SJCRH30 (cell line): ENCODE measurements around the gene S100A16. TPM values are rescaled to one million over a fixed set of nuclear protein-coding genes. Genes with fewer than 3 reads are reported as not detected.
"Not testable (repeated sequence)": the region's sequence is repeated elsewhere in the genome, so short reads cannot be mapped to it uniquely, and the experiment has no call there.

Source experiments
- DNase-seq, 2 experiments: peaks; one replicate each; pipeline ENCODE4 v3.0.0-alpha.2; 2015 to 2020
- H3K27ac ChIP-seq: fragments of 250-450 bp; sonication (Bioruptor Pico); 2 replicates; pipeline ENCODE4 v1.5.1; 2020; ENCODE audit warnings: mild to moderate bottlenecking, moderate library complexity
- H3K27me3 ChIP-seq: fragments of 250-450 bp; sonication (Bioruptor Pico); 2 replicates; pipeline ENCODE4 v1.5.1; 2020; ENCODE audit warnings: mild to moderate bottlenecking, moderate library complexity
- H3K36me3 ChIP-seq: fragments of 250-450 bp; sonication (Bioruptor Pico); 2 replicates; pipeline ENCODE4 v1.5.1; 2020; ENCODE audit warnings: mild to moderate bottlenecking, moderate library complexity
- H3K4me1 ChIP-seq: fragments of 250-450 bp; sonication (Bioruptor Pico); 2 replicates; pipeline ENCODE4 v1.5.1; 2020; ENCODE audit warnings: mild to moderate bottlenecking, moderate library complexity
- H3K4me3 ChIP-seq: fragments of 250-450 bp; sonication (Bioruptor Pico); 2 replicates; pipeline ENCODE4 v1.5.1; 2020; ENCODE audit warnings: mild to moderate bottlenecking, moderate library complexity
- H3K9me3 ChIP-seq: fragments of 250-450 bp; sonication (Bioruptor Pico); replicated peaks from 2 replicates; pipeline ENCODE4 v1.5.1; 2020; ENCODE audit warnings: mild to moderate bottlenecking, moderate library complexity
- total RNA-seq: library from RNA; depleted of rRNA; stranded (reverse); fragments of >200 nt; shearing (Covaris generic); gene quantifications from 2 replicates; pipeline ENCODE4 v1.2.3, GENCODE V29; 2014

S100A16 gene
- total RNA-seq, 1 experiment from 2014 or later = 46.6 TPM

GRCh38 chr1:153598309-153599172 is 14.4 kb downstream of the S100A16 start:
- H3K36me3 ChIP-seq = no peaks in the 10 kb centered on the region
- peaks cover 21% of the 10 kb centered on the region for H3K4me1 ChIP-seq
- H3K27ac ChIP-seq = peak overlapping the region; percentile 84
- DNase-seq = peak; percentile 89 to 95
- H3K27me3 ChIP-seq = no peaks in the 10 kb centered on the region
- H3K9me3 ChIP-seq = no peaks in the 10 kb centered on the region
- no peak overlapping the region for H3K4me3 ChIP-seq

DNA sequence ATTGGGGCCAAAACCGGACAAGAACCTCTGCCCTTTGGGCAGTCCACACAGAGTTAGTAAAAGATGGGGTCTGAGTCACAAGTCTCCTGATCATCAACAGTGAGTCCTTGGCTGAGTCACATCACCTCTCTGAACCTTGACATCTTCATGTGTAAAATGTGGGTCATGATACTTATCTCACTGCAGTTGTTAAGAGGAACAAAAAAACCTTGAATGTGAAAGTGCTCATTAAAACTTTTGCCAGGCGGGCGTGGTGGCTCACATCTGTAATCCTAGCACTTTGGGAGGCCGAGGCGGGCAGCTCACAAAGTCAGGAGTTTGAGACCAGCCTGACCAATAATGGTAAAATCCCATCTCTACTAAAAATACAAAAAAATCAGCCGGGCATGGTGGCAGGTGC is 15.7 kb downstream of the S100A16 start:
- no peaks in the 10 kb centered on the region for H3K36me3 ChIP-seq
- H3K27me3 ChIP-seq = no peaks in the 10 kb centered on the region
- DNase-seq = no peak
- no peaks in the 10 kb centered on the region for H3K9me3 ChIP-seq
- H3K4me3 ChIP-seq = no peak overlapping the region
- H3K4me1 ChIP-seq = peaks cover 21% of the 10 kb centered on the region
- no peak overlapping the region for H3K27ac ChIP-seq

- no peaks in the 10 kb centered on the region for H3K9me3 ChIP-seq
- no peaks in the 10 kb centered on the region for H3K27me3 ChIP-seq
- H3K36me3 ChIP-seq = no peaks in the 10 kb centered on the region
- DNase-seq = no peak
- H3K4me3 ChIP-seq = no peak overlapping the region
- peaks cover 3% of the 10 kb centered on the region for H3K4me1 ChIP-seq
- H3K27ac ChIP-seq = no peak overlapping the region
Measured at GRCh38 chr1:153592748-153593147, 20.2 kb downstream of the S100A16 start.

- DNase-seq = no peak
- Histone ChIP-seq H3K9me3 (no peaks in the 10 kb centered on the region), H3K4me1 (no peaks in the 10 kb centered on the region; the same call in 1 of the 2 replicates), H3K4me3 (no peak overlapping the region), H3K27ac (no peak overlapping the region), H3K27me3 (no peaks in the 10 kb centered on the region), H3K36me3 (no peaks in the 10 kb centered on the region)
Measured at GRCh38 chr1:153588482-153588881, 24.5 kb downstream of the S100A16 start.

DNA sequence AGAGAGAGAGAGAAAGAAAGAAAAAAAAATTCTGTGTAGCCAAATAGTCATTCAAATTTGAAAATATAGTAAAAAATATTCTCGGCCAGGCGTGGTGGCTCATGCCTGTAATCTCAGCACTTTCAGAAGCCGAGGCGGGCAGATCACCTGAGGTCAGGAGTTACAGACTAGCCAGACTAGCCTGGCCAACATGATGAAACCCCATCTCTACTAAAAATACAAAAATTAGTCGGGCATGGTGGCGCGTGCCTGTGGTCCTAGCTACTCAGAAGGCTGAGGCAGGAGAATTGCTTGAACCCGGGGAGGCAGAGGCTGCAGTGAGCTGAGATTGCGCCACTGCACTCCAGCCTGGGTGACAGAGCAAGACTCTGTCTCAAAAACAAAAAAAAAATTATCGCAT is 24.9 kb downstream of the S100A16 start:
- DNase-seq, H3K4me1 ChIP-seq, H3K36me3 ChIP-seq, H3K4me3 ChIP-seq, H3K27me3 ChIP-seq, H3K9me3 ChIP-seq, H3K27ac ChIP-seq: not testable (repeated sequence)

DNA sequence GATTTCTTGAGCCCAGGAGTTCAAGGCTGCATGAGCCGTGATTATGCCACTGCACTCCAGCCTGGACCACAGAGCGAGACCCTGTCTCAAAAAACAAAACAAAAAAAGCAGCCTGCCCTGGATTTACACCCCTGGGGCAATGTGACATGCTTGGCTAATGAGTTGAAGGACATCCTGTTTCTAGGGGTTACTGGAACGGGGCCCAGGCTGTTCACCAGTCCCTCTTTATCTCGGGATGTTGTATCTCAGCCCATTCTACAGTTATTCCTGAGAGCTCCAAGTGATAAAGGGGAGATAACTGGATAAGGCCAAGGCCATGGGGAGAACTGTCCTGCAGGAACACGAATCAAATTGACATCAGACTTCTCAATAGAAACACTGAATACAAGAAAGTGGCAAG is 25.6 kb downstream of the S100A16 start:
- no peaks in the 10 kb centered on the region for H3K36me3 ChIP-seq
- no peaks in the 10 kb centered on the region for H3K9me3 ChIP-seq
- no peak overlapping the region for H3K27ac ChIP-seq
- no peaks in the 10 kb centered on the region for H3K27me3 ChIP-seq
- DNase-seq = no peak
- H3K4me3 ChIP-seq = no peak overlapping the region
- no peaks in the 10 kb centered on the region for H3K4me1 ChIP-seq

DNA sequence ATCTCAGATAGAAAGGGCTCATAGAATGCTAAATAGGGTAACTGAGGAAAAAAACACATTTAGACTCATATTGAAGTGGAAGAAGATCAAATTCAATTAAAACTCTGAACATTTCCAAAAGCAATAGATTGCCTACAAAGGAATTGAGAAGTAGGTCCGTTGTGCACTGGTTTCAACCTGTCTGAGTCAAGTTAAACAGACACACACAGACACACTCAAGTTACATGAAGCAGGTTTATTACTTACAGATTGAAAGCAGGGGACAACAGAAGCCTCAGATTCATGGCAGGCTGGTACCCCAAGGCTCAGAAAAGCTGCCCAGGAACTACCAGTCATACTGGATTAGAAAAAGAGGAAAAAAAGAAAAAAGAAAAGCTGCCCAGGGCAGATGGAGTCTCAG is 26.6 kb downstream of the S100A16 start:
- DNase-seq = no peak
- Histone ChIP-seq H3K27ac (no peak overlapping the region), H3K4me1 (peaks cover 5% of the 10 kb centered on the region), H3K9me3 (no peaks in the 10 kb centered on the region), H3K27me3 (no peaks in the 10 kb centered on the region), H3K4me3 (no peak overlapping the region), H3K36me3 (no peaks in the 10 kb centered on the region)

GRCh38 chr1:153585006-153585405 is 27.9 kb downstream of the S100A16 start:
- Histone ChIP-seq H3K27ac (no peak overlapping the region), H3K36me3 (no peaks in the 10 kb centered on the region), H3K4me3 (no peak overlapping the region), H3K27me3 (no peaks in the 10 kb centered on the region), H3K4me1 (peaks cover 6% of the 10 kb centered on the region), H3K9me3 (no peaks in the 10 kb centered on the region)
- no peak for DNase-seq

GRCh38 chr1:153583976-153584375 is 29.0 kb downstream of the S100A16 start:
- H3K27me3 ChIP-seq = no peaks in the 10 kb centered on the region
- H3K9me3 ChIP-seq = no peaks in the 10 kb centered on the region
- DNase-seq = no peak
- H3K4me1 ChIP-seq = peaks cover 6% of the 10 kb centered on the region
- H3K27ac ChIP-seq = no peak overlapping the region
- H3K4me3 ChIP-seq = no peak overlapping the region
- no peaks in the 10 kb centered on the region for H3K36me3 ChIP-seq

DNA sequence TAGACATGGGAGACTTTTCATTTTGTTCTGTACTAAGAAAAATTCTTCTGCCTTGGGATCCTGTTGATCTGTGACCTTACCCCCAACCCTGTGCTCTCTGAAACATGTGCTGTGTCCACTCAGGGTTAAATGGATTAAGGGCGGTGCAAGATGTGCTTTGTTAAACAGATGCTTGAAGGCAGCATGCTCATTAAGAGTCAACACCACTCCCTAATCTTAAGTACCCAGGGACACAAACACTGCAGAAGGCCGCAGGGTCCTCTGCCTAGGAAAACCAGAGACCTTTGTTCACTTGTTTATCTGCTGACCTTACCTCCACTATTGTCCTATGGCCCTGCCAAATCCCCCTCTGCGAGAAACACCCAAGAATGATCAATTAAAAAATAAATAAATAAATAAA is 29.4 kb downstream of the S100A16 start:
- H3K9me3 ChIP-seq, H3K36me3 ChIP-seq, DNase-seq, H3K4me3 ChIP-seq, H3K27ac ChIP-seq, H3K27me3 ChIP-seq, H3K4me1 ChIP-seq: not testable (repeated sequence)

GRCh38 chr1:153582836-153583235 is 30.1 kb downstream of the S100A16 start:
- not testable (repeated sequence) for H3K9me3 ChIP-seq

GRCh38 chr1:153578936-153579335 is 34.0 kb downstream of the S100A16 start:
- no peaks in the 10 kb centered on the region for H3K9me3 ChIP-seq
- H3K27me3 ChIP-seq = no peaks in the 10 kb centered on the region
- no peaks in the 10 kb centered on the region for H3K36me3 ChIP-seq
- H3K4me3 ChIP-seq = no peak overlapping the region
- no peak for DNase-seq
- H3K4me1 ChIP-seq = peaks cover 13% of the 10 kb centered on the region
- H3K27ac ChIP-seq = no peak overlapping the region

More at GRCh38 chr1:153582836-153583235, 30.1 kb downstream of the S100A16 start:
- not testable (repeated sequence) for H3K27me3 ChIP-seq, H3K27ac ChIP-seq, H3K4me3 ChIP-seq, DNase-seq, H3K4me1 ChIP-seq, H3K36me3 ChIP-seq

DNA sequence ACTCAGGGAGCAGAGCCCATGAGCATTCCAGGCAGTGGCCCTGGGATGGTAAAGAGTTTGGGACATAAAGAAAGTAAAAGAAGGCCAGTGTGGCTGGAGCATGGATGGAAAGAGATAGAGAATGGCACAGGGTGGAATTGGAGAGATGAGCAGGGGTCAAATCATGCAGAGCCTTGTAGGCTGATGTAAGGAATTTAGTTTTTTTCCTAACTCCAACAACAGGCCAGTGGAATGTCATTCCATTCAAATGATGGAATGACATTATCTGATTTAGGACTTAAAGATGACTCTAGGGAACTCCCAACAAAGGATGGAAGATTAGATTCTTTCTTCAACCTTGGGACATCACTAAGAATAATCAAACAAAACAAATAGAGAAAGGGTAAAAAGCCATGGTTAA is 34.4 kb downstream of the S100A16 start:
- Histone ChIP-seq H3K36me3 (no peaks in the 10 kb centered on the region), H3K27me3 (no peaks in the 10 kb centered on the region), H3K4me3 (no peak overlapping the region), H3K4me1 (peaks cover 13% of the 10 kb centered on the region), H3K27ac (no peak overlapping the region), H3K9me3 (no peaks in the 10 kb centered on the region)
- no peak for DNase-seq

DNA sequence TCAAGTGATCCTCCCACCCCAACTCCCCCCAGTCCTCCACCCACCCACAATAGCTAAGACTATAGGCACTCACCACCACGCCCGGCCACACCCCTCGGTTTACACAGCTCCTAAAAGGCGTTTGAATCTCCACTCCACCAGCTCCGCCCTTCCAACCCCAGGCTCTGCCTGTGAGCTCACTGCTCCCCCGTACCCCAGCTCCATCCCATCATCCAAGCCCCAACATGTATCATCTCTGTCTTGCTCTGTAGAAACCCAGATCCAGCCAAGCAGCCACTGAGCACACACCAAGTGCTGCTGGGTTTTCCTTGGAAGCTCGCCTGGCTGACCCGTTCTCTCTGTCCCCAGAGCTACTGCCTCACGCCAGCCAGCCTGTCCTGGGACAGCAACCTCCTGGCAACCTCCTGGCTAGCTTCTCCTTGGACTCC is 35.3 kb downstream of the S100A16 start:
- no peak overlapping the region for H3K27ac ChIP-seq
- H3K36me3 ChIP-seq = no peaks in the 10 kb centered on the region
- no peak overlapping the region for H3K4me3 ChIP-seq
- H3K27me3 ChIP-seq = no peaks in the 10 kb centered on the region
- no peak for DNase-seq
- peaks cover 13% of the 10 kb centered on the region for H3K4me1 ChIP-seq
- no peaks in the 10 kb centered on the region for H3K9me3 ChIP-seq

DNA sequence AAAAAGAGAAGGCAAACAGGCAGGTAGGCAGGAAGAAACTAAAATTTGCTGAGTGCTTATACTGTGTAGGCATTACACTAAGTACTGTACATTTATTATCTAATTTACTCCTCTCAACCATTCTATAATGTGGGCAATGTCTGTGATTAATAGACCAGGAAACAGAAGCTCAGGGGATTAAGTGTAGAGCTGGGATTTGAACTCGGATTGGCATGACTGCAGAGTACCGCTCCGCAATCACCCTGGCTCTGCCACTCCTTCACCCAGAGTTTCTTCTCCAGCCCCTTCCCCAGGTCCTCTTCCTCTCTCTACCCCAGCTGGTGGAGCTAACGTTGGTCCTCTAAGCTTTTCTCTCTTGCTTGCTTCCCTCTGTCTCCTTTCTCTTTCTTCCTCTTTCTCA is 35.8 kb downstream of the S100A16 start:
- Histone ChIP-seq H3K27me3 (no peaks in the 10 kb centered on the region), H3K4me3 (no peak overlapping the region), H3K9me3 (no peaks in the 10 kb centered on the region), H3K27ac (no peak overlapping the region), H3K36me3 (no peaks in the 10 kb centered on the region), H3K4me1 (peaks cover 13% of the 10 kb centered on the region)
- DNase-seq = no peak

GRCh38 chr1:153575497-153575896 is 37.4 kb downstream of the S100A16 start:
- not testable (repeated sequence) for H3K4me1 ChIP-seq, H3K36me3 ChIP-seq, H3K27me3 ChIP-seq, H3K27ac ChIP-seq, H3K4me3 ChIP-seq, H3K9me3 ChIP-seq
- peak in 1 of 2 experiments; percentile 22 for DNase-seq
